GM12878 (cell line): ENCODE data around the gene THSD4.

Source experiments
- EZH2 ChIP-seq: IDR thresholded peaks from 2 replicates; pipeline ENCODE4 v1.6.1; 2012; ENCODE audit warnings: low read depth, mild to moderate bottlenecking, control low read depth, inconsistent platforms, low read length, borderline replicate concordance; ENCODE audit not compliant: control insufficient read depth
- GABPA ChIP-seq: IDR thresholded peaks from 2 replicates; pipeline ENCODE4 v1.6.1; 2014; ENCODE audit warnings: antibody characterized with exemption, low read depth, mild to moderate bottlenecking, inconsistent platforms
- HCFC1 ChIP-seq: fragments of 150-350 bp; IDR thresholded peaks from 2 replicates; pipeline ENCODE4 v1.6.1; 2014; ENCODE audit warnings: low read length
- JUNB ChIP-seq: IDR thresholded peaks from 2 replicates; pipeline ENCODE4 v1.6.1; 2016; ENCODE audit warnings: antibody characterized with exemption, mild to moderate bottlenecking
- PAX8 ChIP-seq: fragments of 450-650 bp; IDR thresholded peaks from 2 replicates; pipeline ENCODE4 v1.6.1; 2017; ENCODE audit warnings: mild to moderate bottlenecking, moderate library complexity
- POLR2A ChIP-seq: IDR thresholded peaks from 2 replicates; pipeline ENCODE4 v1.6.1; 2011; ENCODE audit warnings: low read depth, mild to moderate bottlenecking, low read length
- RCOR1 ChIP-seq: conservative IDR thresholded peaks from 2 replicates; pipeline ENCODE4 v1.6.1; 2012; ENCODE audit warnings: low read depth, low read length, improper control_type of control experiment
- SP1 ChIP-seq: IDR thresholded peaks from one replicate; pipeline ENCODE4 v1.6.1; 2011; ENCODE audit warnings: low read depth, low read length
- SRF ChIP-seq, 2 experiments: IDR thresholded peaks; 2 replicates each; pipeline ENCODE4 v1.6.1; 2011; ENCODE audit warnings: low read depth in 2 of 2, low read length in 2 of 2, mild to moderate bottlenecking in 1 of 2, moderate library complexity in 1 of 2
- ZNF24 ChIP-seq: fragments of 450-650 bp; IDR thresholded peaks from 2 replicates; pipeline ENCODE4 v1.6.1; 2017; ENCODE audit warnings: antibody characterized with exemption, mild to moderate bottlenecking
- ZNF274 ChIP-seq: IDR thresholded peaks from one replicate; pipeline ENCODE4 v1.8.0; 2011; ENCODE audit not compliant: insufficient read length, insufficient read depth
- TF ChIP-seq, protein P1 (sequence below), 3 experiments: IDR thresholded peaks in 2 of 3; conservative IDR thresholded peaks in 1 of 3; 2 replicates each; pipeline ENCODE4 v1.5.1; 2011; ENCODE audit warnings: low read depth in 3 of 3, low read length in 3 of 3, mild to moderate bottlenecking in 3 of 3, control low read depth in 2 of 3, moderate library complexity in 2 of 3, inconsistent platforms in 1 of 3, mixed read lengths in 1 of 3; ENCODE audit not compliant: control insufficient read depth in 2 of 3, insufficient read depth in 1 of 3; ENCODE audit errors: extremely low read depth in 1 of 3
- TF ChIP-seq, protein P2 (sequence below): IDR thresholded peaks from 2 replicates; pipeline ENCODE4 v1.6.1; 2011; ENCODE audit warnings: low read depth, low read length, improper control_type of control experiment, borderline replicate concordance
- TF ChIP-seq, protein P3 (sequence below): IDR thresholded peaks from 2 replicates; pipeline ENCODE4 v1.6.1; 2012; ENCODE audit warnings: improper control_type of control experiment, low read depth, low read length; ENCODE audit not compliant: insufficient replicate concordance

DNA sequence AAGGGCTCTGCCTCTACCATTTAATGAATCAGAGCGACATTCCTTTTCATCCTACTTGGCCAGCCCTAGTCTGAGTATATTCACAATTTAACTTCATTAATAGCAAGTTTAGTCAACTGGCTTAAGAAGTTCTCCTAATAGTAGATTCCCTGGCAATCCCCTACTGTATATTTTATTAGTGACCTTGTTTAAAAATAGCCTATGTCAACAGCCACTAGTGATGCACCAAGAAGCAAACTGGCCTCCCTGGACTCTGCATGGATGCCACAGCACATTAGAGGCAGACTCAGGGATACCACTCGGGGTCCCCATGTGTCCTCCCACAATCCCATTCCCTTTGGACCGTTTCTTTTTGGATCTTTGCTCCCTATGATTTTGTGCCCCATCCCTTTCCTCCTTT is 83.6 kb downstream of the THSD4 start:
- TF ChIP-seq EZH2 = no peak
- TF ChIP-seq POLR2A = no peak
- no peak for TF ChIP-seq HCFC1
- TF ChIP-seq, protein P1, sequence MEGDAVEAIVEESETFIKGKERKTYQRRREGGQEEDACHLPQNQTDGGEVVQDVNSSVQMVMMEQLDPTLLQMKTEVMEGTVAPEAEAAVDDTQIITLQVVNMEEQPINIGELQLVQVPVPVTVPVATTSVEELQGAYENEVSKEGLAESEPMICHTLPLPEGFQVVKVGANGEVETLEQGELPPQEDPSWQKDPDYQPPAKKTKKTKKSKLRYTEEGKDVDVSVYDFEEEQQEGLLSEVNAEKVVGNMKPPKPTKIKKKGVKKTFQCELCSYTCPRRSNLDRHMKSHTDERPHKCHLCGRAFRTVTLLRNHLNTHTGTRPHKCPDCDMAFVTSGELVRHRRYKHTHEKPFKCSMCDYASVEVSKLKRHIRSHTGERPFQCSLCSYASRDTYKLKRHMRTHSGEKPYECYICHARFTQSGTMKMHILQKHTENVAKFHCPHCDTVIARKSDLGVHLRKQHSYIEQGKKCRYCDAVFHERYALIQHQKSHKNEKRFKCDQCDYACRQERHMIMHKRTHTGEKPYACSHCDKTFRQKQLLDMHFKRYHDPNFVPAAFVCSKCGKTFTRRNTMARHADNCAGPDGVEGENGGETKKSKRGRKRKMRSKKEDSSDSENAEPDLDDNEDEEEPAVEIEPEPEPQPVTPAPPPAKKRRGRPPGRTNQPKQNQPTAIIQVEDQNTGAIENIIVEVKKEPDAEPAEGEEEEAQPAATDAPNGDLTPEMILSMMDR (IDR thresholded peaks at IDR 0.05 in 2 of 3, conservative IDR thresholded peaks at IDR 0.05 in 1 of 3; ENCODE audit: control insufficient read depth in 2 of 3, extremely low read depth in 1 of 3, insufficient read depth in 1 of 3, low read depth in 3 of 3, low read length in 3 of 3) = no peak
- TF ChIP-seq, protein P2, sequence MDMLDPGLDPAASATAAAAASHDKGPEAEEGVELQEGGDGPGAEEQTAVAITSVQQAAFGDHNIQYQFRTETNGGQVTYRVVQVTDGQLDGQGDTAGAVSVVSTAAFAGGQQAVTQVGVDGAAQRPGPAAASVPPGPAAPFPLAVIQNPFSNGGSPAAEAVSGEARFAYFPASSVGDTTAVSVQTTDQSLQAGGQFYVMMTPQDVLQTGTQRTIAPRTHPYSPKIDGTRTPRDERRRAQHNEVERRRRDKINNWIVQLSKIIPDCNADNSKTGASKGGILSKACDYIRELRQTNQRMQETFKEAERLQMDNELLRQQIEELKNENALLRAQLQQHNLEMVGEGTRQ = no peak
- no peak for TF ChIP-seq ZNF24
- TF ChIP-seq SRF (IDR thresholded peaks at IDR 0.05; ENCODE audit: low read depth in 2 of 2, low read length in 2 of 2) = no peak
- no peak for TF ChIP-seq GABPA
- TF ChIP-seq PAX8 = no peak
- no peak for TF ChIP-seq SP1
- TF ChIP-seq ZNF274 = no peak
- TF ChIP-seq, protein P3, sequence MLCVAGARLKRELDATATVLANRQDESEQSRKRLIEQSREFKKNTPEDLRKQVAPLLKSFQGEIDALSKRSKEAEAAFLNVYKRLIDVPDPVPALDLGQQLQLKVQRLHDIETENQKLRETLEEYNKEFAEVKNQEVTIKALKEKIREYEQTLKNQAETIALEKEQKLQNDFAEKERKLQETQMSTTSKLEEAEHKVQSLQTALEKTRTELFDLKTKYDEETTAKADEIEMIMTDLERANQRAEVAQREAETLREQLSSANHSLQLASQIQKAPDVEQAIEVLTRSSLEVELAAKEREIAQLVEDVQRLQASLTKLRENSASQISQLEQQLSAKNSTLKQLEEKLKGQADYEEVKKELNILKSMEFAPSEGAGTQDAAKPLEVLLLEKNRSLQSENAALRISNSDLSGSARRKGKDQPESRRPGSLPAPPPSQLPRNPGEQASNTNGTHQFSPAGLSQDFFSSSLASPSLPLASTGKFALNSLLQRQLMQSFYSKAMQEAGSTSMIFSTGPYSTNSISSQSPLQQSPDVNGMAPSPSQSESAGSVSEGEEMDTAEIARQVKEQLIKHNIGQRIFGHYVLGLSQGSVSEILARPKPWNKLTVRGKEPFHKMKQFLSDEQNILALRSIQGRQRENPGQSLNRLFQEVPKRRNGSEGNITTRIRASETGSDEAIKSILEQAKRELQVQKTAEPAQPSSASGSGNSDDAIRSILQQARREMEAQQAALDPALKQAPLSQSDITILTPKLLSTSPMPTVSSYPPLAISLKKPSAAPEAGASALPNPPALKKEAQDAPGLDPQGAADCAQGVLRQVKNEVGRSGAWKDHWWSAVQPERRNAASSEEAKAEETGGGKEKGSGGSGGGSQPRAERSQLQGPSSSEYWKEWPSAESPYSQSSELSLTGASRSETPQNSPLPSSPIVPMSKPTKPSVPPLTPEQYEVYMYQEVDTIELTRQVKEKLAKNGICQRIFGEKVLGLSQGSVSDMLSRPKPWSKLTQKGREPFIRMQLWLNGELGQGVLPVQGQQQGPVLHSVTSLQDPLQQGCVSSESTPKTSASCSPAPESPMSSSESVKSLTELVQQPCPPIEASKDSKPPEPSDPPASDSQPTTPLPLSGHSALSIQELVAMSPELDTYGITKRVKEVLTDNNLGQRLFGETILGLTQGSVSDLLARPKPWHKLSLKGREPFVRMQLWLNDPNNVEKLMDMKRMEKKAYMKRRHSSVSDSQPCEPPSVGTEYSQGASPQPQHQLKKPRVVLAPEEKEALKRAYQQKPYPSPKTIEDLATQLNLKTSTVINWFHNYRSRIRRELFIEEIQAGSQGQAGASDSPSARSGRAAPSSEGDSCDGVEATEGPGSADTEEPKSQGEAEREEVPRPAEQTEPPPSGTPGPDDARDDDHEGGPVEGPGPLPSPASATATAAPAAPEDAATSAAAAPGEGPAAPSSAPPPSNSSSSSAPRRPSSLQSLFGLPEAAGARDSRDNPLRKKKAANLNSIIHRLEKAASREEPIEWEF = no peak
- no peak for TF ChIP-seq RCOR1
- TF ChIP-seq JUNB = no peak
